WTC11 (cell line): ENCODE results near the gene ZDBF2.

Experiments
- AR ChIP-seq: fragments of 250-450 bp; sonication (Bioruptor Pico); IDR thresholded peaks from 2 replicates; pipeline ENCODE4 v1.9.0; 2021; ENCODE audit warnings: mild to moderate bottlenecking
- CREB1 ChIP-seq: sonication (generic); formaldehyde crosslinking; IDR thresholded peaks from 2 replicates; pipeline ENCODE4 v1.8.0; 2023; ENCODE audit warnings: mild to moderate bottlenecking, missing genetic modification reagents

GRCh38 chr2:206256706-206257205 lies 17.7 kb upstream of the ZDBF2 start:
- no peak for TF ChIP-seq AR
- TF ChIP-seq CREB1 (CRISPR knock-in tag), result no peak
